AML-193 (cell line): Measurements from ENCODE around the gene GP9.

Experiments
- DNase-seq, 2 experiments: peaks; one replicate each; lab custom pipeline; 2025; lab: John Stamatoyannopoulos, UW

GP9 gene

DNA sequence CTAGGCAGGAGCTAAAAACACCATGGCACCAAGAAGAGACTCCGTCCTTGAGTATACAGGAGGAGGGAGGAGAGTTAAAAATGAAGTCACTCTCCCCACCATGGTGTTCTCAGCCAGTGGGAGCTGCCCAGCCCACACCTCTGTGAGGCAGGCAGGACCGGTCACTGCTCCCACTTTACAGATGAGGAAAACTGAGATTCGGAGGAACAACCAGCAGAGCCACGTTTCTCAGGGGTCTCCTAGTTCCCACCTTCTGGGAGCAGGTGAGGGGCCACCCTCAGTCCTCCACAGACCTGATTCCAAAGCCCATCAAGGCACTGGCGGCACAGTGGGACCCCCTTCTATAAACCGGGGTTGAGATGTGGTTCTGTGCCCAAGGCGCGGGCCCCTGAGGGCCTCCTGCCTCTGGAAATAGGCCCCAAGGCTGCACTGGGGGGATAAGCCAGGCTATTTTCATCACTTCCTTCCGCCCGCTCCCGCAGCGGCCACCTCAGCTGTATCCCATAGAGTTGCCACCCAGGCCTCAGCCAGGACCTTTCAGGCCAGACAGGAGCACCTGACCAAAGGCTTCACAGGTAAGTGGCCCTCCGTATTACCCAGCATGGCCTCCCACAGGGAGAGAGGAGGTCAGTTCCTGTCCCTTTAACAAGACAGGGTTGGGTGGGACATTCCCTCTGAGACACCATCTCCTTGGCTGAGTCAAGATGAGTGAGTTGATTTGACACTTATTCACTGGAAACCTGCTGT lies at the start of gene GP9:
Gene GP9, plus strand, starts transcription at position 504 of the 747 bp plus-strand sequence. CDS start 961 bp downstream, outside the sequence.
- DNase-seq = no peak

DNA sequence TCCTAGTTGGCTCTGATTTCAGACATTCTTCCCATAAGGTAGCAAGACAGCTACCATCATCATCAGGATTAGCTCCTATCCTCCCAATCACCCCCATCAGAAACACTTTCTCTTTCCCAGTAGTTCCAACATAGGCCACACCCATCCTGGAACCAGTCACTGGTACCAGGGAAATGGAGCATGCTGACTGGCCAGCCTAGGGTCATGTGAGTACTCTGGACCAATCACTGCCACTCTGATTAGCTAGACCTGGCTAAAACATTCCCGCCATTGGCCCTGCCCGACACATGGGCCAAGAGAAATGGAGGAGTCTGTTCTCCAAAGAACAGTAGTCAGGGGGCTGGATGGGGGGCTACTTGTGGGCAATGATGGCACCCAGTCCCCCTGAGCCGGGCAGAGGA lies 47.1 kb upstream of the GP9 start:
- no peak for DNase-seq

DNA sequence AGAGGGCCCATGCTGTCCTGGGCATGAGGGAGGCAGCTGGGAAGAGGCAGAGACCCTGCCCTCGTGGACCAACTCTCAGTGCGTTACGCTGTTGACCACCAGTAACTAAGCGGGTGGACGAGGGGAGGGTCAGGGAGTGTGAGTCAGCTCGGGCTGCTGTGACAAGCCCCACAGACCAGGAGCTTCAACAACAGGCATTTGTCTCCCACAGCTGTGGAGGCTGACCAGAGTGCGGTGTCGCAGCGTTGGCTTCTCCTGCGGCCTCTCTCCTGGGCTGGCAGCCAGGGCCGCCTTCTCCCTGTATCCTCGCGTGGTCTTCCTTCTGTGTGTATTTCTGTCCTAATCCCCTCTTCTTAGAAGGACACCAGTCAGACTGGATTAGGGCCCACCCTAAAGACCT lies 46.4 kb upstream of the GP9 start:
- no peak for DNase-seq

DNA sequence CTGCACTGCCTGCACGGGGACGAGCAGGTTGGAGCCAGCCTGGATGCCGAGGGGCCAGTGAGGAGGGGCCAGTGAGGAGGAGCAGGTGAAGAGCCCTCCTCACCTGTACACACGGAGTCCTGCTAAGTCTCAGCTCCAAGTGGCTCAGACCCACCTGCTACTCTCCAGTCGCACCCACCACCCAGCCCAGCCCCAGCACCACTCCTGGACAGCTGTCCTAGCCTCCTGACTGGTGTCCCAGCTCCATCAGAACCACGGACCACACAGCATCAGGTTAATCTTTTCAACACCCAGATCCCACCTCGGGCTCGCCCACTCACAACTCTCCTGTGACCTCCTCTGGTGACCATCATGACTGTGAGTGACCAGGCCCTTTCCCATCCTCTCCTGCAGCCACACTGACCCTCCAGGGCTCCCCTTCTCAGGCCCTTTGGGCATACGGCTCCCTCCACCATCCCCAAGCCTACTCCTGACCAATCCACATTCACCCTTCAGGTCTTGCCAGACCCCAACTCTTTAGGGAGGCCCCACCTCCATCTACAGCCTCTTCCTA lies 45.7 kb upstream of the GP9 start:
- DNase-seq = no peak

DNA sequence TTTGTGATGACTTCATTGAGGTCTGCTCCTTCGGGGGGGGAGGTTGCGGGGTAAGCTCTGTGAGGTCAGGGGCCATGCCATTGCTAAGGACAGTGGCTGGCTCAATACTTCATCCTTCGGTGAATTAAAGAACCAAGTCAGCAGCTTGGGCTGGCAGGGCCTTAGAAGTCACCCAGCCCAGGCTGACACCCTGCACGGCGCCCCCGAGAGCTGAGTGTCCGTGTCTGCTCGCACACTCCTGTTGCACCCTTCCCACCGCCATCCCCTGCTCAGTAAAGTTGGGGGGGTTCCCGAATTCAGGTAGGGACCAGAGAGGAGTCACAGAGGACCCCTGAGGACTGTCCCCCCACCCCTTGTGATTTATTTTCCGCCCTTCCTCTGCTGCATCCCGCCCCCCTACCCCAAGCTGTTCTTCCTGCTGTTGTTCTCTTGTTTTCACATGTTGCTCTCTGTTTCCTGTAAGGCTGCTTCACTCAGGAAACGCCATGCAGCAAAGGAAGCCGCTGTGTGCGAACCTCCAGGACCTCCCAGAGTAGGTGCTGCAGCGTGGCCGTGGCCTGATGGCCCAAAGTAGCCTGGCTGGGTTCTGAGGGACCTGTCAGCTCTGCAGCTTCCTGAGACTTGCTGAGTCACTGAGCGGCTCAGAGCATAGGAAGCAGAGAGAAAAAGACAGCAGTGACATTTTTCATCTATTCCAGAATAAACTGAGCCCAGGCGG lies 45.0 kb upstream of the GP9 start:
- DNase-seq = no peak

DNA sequence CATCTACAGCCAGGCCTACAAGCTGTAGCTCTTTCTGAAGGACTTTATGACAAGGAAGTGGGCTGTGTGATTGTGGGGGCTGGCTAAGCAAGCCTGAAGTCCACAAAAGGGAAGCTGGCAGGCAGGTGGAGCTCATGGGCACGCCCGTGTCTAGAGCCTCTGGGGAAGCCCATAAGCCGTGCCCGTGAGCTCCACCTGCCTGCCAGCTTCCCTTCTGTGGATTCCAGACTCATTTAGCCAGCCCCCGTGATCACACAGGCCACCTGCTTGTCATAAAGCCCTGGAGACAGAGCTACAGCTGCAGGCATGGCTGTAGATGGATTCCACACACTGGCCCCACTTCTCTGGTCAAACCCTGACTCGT lies 44.2 kb upstream of the GP9 start:
- peak in 1 of 2 experiments; percentile 20 for DNase-seq

DNA sequence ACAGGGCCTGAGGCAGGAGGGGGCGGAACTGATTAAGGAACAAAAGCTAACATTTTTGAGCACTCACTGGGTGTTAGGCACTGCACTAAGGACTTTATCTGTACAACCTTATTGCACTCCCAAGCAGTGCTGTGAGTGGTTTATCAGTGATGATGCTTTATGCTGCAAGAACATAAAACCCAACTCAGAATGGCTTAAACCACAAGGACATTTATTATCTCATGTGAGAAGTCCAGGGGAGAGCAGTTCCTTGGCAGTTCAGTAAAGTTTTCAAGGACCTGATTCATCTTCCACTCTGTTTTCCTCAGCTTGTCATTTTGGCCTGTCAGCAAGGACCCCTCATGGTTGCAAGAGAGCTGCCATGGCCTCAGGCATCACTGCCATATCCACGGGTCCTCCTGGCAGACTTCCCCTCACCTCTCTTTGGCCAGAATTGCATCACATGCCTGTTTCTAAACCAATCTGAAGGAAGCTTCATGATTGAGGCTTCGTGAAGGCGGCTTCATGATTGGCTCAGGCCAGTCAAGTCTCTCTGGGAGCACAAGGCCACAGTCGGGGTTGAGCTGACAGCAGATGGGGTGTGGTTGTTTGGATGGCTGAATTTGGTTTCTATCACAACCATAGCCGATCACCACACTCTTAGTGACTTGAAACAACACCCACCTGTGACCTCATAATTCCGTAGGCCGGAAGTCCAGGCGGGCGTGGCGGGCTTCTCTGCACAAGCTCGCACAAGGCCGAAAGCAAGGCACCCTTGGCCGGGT lies 43.7 kb upstream of the GP9 start:
- DNase-seq = no peak

DNA sequence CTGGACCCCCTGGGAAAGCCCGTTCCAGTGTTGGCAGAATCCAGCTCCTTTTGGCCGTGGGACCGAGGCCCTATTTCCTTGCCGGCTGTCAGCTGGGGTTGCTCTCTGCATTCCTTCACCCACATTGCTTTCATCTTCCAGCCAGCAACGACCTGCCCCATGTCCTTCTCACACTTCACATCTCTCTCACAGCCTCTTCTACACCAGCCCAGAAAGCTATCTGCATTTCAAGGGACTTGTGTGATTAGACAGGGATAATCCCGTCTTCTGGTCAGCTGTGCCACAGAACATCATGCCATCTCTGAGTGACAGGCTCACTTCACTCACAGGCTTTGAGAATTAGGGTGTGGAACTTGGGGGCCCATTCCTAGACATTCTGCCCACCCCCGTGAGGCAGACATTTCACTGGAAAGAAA lies 43.1 kb upstream of the GP9 start:
- no peak for DNase-seq

DNA sequence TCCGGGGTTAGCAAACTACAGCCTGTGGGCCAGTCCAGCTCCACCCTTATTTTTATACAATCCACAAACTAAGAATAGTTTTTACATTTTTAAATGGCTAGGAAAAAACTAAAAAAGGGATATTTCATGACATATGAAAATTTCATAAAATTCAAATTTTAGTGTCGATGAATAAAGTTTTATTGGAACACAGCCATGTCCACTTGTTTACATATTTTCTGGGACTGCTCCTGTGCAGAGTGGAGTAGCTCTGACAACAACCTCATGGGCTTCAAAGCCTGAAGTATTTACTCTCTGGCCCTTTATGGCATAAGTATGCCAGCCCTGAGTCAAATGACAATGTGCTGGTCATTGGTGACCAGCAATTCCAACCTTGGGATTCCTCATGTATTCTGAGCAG lies 42.3 kb upstream of the GP9 start:
- DNase-seq = no peak

DNA sequence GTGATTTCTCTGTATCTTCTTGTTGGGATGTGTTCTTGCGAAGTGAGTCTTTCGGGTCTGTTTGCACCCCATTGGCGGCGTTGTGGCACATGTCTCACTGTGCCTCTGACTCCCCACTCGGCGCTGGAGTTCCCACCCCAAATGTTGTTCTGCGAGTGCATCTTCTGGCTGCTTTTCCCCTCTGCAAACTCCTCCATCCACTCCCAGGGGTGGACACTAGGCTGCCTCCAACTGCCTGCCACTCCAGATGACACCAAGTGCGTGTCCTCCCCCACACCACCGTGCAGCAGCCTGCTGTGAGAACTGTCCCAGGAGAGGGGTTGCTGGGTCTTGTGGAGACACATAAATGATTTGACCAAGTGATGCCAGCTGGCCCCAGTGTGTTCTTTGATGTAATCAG lies 41.8 kb upstream of the GP9 start:
- DNase-seq = no peak

DNA sequence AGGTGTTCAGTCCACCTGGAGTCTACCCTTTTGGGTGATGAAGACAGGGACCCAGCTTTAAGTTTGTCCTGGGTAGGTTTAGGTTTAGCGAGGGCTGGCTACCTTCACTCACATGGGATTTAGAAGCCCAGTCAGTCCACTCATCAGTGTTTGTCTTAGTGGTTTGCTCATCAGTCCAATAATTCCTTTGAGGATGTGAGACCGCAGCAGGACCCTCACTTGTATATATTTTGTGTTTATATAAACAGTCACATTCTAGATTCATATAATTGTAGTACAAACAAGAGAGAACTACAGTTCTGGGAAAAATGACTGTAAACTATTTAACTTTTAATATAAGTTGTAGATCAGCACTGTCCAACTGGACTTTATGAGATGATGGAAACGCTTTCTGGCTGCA lies 41.3 kb upstream of the GP9 start:
- DNase-seq = no peak

DNA sequence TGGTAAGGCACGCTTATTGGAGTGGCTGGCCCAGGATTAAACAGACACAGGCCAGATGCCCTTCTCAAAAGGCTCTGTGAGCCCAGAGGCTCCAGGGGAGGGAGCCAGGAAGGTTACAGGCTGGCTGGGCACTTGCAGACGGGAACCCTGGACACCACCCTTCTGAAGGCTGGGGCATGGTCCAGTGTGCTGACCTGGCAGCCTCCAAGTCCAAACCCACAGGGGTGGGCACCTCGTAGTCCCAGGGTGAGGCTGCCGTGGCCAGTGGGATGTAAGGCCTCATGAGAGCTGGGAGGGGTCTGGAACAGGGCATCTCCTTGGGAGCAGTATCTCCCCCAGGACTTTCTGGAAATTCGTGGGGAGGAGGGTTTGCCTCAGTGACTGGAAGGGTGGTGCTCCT lies 39.9 kb upstream of the GP9 start:
- no peak for DNase-seq

DNA sequence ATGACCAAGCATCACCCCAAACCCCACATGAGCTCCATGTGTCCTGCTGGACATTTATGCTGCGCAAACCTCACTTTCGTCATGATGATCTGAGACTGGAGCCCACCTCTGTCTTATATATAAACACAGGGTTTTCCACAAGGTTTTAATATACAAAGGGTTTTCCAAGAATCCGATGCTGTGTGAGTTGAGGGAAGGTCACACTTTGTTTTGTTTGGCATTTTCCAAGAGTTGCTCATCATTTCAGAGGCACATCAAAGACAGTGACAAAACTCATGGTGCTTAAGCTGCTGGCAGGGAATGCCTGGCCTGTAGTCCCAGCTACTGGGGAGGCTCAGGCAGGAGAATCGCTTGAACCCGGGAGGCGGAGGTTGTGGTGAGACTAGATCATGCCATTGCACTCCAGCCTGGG lies 39.4 kb upstream of the GP9 start:
- no peak for DNase-seq

DNA sequence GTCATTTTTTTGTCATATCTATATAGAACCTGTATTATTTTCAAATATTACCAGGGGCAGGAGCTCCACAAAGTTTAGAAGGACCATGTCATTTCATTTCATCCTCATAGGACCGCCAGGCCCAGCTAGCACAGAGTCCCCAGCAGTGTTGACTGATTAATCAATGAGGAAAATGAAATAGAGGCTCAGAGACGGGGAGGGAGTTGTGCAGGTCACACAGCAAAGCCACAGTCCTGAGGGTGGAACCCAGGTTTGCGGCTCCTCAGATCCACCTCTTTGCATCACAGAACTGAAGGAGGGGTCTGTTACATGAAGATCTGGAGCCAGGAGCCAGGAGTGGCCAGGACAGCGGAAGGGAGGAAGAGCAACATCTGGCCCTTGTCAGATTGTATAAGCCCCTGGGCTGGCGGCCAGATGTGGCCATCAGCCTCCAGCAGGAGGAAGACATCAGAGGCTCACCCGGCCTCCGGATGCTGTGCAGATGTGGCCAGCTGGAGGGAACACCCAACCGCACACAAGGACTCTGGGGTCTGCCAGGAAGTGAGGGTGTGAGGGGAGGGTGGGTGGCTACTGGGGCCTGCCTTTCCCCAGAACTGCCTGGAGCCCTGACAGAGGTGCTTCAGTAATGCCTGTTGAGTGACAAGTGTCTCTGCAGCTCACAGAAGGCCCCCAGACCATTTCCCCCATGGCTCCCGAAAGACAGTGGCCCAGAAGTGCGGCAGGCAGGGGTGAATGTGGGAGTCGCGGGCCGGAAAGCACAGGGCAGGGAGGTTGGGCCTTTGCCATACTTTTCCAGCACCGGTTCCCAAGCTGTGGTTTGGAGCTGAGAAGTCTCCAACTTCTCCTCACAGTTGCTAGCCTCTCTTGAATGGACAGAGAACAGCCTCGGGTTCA lies 38.2 kb upstream of the GP9 start:
- no peak for DNase-seq

DNA sequence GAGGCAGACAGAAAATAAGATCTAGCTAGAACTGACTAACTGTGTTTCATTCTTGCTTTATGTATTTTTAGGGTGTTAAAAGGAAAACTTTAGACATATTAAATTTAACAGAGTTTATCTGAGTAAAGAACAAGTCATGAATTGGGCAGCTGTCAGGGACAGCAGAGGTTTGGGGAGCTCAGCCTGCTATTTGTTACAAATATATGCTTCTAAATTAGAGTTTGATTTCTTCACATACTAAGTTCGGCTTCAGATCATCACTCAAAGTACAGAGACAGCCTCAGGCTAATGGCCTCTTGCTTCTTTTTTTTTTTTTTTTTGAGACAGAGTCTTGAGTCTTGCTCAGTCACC lies 37.6 kb upstream of the GP9 start:
- no peak for DNase-seq

DNA sequence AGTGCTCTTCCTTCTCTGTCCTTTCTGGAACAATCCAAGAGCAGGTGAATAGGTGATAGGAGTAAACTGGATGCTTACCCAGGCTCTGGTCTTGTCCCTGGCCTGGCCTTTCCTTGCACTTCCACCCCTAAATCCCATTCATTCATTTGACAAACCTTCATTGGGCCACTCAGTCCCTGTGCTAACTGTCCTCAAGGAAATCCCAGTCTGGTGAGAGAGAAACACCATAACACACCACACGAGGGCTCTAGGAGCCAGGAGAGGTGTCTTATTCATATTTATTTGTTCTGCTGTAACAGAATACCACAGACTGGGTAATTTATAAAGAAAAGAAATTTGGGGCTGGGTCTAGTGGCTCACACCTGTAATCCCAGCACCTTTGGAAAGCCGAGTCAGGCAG lies 36.7 kb upstream of the GP9 start:
- peak; percentile 53 to 54 for DNase-seq

DNA sequence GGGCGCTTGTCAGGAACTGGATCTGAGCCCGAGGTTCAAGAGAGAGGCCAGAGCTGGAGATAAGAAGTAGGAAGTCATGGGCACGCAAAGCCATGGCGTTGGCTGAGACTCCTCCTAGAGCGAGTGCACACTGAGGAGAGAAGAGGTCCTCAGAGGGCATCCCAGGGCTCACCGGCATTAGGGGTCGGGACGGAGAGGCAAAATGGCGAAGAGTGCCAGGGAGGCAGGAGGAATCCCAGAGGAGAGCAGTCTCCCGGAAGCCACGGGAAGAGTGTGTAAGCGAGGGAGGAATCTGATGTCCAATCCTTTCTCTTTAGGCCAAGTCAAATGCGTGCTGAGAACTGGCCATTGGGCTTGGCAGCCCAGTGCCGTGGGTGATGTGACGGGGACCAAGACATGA lies 35.5 kb upstream of the GP9 start:
- no peak for DNase-seq

DNA sequence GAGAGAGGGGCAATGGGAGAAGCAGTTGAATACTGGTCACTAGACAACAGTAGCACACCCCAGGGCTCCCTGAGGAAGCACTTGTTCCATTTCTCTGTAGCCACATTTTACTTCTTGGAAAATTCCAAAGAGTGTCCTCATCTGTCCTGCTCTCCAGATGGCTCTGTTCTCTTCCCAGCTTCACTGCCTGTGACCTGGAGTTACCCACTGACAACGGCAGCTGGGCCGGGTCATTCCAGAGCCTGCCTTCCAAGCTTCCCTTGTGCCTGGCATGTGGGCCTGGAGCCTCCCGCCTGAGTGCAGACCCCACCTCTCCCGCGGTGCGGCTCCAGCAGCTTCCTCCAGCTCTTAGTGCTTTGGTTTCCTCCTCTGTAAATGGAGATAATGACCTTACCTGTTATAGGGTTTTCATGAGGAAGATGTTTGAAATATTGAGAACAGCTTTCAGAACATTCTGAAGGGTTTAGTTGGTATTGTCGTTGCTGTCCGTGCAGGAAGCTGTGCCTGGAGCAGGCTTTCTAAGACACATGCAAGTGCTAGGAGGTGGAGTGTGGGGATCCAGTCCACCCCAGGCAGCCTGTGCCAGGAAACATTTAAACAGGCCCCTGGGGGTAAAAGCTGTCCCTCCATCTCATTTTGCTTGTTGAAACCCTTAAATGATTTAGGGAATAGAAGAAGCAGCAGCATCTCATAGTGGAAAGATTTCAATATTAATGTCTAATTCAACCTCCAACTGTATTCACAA lies 34.7 kb upstream of the GP9 start:
- no peak for DNase-seq

DNA sequence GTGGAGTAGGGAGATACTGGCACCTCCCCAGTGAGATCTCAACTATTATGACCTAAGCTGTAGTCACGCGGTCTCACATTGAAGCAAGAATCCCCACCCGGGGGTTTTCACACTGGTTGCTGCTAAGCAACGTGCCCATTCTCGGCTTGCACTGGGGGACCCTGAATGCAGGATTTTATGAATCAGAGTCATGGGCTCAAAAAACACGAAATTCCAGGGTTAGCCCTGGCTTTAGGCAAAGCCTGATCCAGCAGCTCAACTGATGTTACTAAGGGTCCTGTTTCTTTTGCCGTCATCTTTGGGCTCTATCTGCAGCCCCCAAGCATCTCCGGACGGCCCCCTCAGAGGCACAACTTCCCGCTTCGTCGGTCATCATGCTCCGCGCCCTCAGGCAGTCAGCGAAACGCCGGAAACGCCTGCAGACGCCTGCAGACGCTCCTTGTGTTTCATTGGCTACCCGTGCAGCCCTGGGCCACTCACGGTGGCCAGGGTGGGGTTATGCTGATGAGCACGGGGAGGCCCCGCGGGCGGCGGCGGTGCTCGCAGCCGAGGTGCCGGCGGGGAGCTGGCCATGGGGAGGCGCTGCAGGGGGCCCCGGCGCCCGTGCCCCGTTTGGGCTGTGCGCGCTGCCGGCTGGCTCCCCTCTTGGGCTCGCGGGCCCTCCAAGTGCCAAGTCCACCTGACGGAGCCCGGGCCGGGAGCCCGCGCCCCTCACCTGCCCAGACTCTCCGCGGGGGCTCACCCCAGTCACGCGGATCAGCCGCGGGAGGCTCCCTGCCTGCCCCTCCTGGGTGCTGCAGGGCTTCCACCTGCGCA lies 33.6 kb upstream of the GP9 start:
- DNase-seq = peak; percentile 96

DNA sequence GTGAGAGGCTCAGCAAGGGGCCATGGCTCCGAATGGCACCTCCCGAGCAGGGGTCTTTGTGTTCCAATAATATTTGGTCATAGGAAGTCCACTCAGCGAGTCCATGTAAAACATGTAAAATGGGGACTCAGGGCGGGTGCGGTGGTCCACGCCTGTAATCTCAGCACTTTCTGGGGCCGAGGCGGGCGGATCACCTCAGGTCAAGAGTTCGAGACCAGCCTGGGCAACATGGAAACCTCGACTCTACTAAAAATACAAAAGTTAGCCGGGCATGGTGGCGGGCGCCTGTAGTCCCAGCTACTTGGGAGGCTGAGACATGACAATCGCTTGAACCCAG lies 33.1 kb upstream of the GP9 start:
- DNase-seq = no peak
